Right cardiac atrium (tissue), 5 donors: ENCODE measurements around the gene CARS1. TPM values are rescaled to one million over a fixed set of nuclear protein-coding genes. Genes with fewer than 3 reads are reported as not detected.

Source experiments
- ATAC-seq, 2 donors: fragments of 200-7000 bp; cut with Tn5 transposase; one replicate each; pipeline versions ENCODE4 v1.8.0 to v1.9.1; 2020; ENCODE audit warnings: moderate library complexity in 2 of 2, mild to moderate bottlenecking in 1 of 2
- DNase-seq, 3 donors: peaks; one replicate each; pipeline ENCODE4 v3.0.0-alpha.2; 2020
- H3K27ac ChIP-seq: one replicate; pipeline ENCODE4 v1.5.1; 2013; ENCODE audit warnings: mild to moderate bottlenecking, low read length, control low read depth, moderate library complexity
- H3K27me3 ChIP-seq: one replicate; pipeline ENCODE4 v1.6.1; 2013; ENCODE audit not compliant: control insufficient read depth, insufficient read depth
- H3K4me1 ChIP-seq: one replicate; pipeline ENCODE4 v1.6.1; 2013; ENCODE audit warnings: low read length; ENCODE audit not compliant: control insufficient read depth, insufficient read depth
- H3K4me3 ChIP-seq: one replicate; pipeline ENCODE4 v1.5.1; 2013; ENCODE audit warnings: low read length, control low read depth
- H3K9me3 ChIP-seq: one replicate; pipeline ENCODE4 v1.6.1; 2013; ENCODE audit warnings: low read length; ENCODE audit not compliant: control insufficient read depth
- WGBS: extraction: QIAGEN DNeasy Blood & Tissue Kit; methylation state at CpG from one replicate; pipeline ENCODE4 v1.1.7; 2013; 5-methylcytosine and 5-hydroxymethylcytosine counted together
- intact Hi-C, 4 donors: fragments of 100-400 bp; cut with DNase I; formaldehyde crosslinking; loops; one replicate each; pipeline versions ENCODE4 v1.11.0 to v1.14.0; 2022 to 2023
- polyA plus RNA-seq: library from polyadenylated mRNA; stranded (reverse); fragments of 200-250 nt; gene quantifications from one replicate; pipeline ENCODE4 v1.2.3, GENCODE V29; 2013
- total RNA-seq, 4 donors: library from RNA; stranded (reverse); fragmentation: NEBNext Ultra II Directional; extraction: Animal tissue kit (Norgen Biotek cat#: 25700); gene quantifications; one replicate each; pipeline ENCODE4 v1.2.1, GENCODE V29; 2021
- donor health status: healthy with polysubstance abuse.
- donor health status: DM: no; HTN: yes; CAD: no.
- donor health status: DM: no; HTN: no; CAD: no.
- donor health status: DM: no; HTN: yes; CAD: no; lungs with severe emphysema.
- donor health status: DM: yes; HTN: yes; CAD: no.

CARS1 gene
- total and polyA plus RNA-seq, 5 donors = 10.8 to 18.8 (median 16.2) TPM

DNA sequence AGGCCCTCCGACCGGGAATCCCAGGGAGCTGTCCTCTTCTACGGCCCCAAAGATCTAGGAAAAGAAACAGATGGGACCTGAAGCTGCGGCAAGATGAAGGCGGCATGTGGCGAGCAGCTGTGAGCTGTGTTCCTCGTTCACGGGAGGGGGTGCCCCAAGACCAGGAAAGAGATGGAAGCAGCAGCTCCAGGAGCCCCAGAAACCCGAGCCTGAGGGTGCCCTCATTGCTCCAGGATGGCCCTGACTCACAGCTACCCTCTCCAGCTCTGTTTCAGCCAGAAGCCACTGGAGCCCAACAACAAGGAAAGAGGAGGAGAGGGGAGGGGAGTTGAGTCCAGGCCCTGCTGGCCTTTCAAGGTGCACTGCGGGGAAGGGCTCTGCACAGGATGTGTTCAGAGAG lies 41.4 kb downstream of the CARS1 start:
- ATAC-seq (no peak), DNase-seq (no peak)
- H3K4me3 ChIP-seq = no peak overlapping the region
- no peaks in the 10 kb centered on the region for H3K27me3 ChIP-seq
- intact Hi-C loops = no loop called here
- WGBS = 95% methylated on average over 10 of the region's 10 CpGs
- H3K9me3 ChIP-seq = no peaks in the 10 kb centered on the region
- peaks cover under 1% of the 10 kb centered on the region for H3K4me1 ChIP-seq
- H3K27ac ChIP-seq = no peak overlapping the region

DNA sequence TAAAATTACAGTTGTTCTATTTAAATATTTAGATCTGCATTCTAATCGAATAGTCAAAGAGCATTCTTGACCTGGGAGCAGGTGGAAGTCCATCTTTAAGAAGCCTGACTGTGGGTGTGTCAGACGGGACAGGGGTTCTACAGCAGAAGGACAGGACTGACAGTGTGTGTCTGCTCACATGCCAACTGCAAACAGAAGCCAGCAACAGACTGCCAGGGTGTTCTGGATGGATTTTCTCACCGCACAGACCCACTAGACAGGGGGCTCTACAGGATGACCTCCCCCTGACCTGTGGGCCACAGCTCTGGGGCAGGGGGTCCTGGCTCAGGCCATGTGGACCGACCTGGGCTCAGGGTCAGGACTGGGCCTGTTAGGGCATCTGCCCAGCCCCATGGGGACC lies 42.3 kb downstream of the CARS1 start:
- ATAC-seq (no peak), DNase-seq (no peak)
- H3K4me3 ChIP-seq = no peak overlapping the region
- no peaks in the 10 kb centered on the region for H3K9me3 ChIP-seq
- no peaks in the 10 kb centered on the region for H3K4me1 ChIP-seq
- H3K27me3 ChIP-seq = no peaks in the 10 kb centered on the region
- H3K27ac ChIP-seq = no peak overlapping the region
- 93% methylated on average over 4 of the region's 4 CpGs for WGBS
- intact Hi-C loops = no loop called here

DNA sequence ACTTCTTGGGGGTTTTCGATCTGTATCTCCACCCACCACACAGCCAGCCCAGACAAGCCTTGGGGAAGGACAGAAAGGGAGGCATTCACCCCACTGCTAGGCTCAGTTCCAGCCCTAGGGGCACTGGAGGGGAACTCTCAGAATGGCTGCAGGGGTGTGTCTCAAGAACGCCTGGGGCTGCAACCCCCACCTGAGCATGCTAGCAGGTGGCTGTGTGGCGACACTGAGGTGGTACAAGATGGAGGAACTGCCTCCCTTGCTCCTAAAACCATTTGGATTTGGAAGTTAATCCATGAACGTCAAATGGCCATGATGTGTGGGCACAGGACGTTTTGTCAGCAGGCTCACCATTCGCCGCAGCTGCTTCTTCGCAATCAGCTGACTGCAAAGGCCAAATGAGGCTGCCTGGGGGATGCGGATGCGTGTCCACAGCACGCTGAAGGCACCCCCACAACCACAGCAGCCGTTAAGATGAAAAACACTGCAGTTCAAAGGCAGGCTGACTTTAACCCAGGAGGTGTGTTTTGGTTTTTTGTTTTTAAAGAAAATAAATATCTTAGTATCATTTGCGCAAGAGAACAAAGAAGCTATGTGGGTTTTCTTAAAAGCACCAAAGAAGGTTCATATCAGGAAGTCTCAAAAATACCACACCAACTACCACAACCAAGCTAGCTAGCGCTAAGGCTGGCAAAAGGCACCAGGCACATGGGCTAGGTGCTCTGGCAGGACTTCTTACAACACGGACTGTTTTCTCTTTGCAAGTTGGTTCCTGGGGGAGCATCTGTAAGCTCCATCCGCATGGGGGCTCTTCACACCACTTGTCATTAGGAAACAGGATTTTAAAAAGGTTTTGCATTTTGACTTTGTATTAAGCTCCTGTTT lies 42.9 kb downstream of the CARS1 start:
- intact Hi-C loops = no loop called here
- WGBS = 85% methylated on average over 16 of the region's 16 CpGs
- no peak for ATAC-seq
- Histone ChIP-seq H3K27me3 (no peaks in the 10 kb centered on the region), H3K4me3 (no peak overlapping the region), H3K27ac (no peak overlapping the region), H3K9me3 (no peaks in the 10 kb centered on the region), H3K4me1 (no peaks in the 10 kb centered on the region)
- no peak for DNase-seq

DNA sequence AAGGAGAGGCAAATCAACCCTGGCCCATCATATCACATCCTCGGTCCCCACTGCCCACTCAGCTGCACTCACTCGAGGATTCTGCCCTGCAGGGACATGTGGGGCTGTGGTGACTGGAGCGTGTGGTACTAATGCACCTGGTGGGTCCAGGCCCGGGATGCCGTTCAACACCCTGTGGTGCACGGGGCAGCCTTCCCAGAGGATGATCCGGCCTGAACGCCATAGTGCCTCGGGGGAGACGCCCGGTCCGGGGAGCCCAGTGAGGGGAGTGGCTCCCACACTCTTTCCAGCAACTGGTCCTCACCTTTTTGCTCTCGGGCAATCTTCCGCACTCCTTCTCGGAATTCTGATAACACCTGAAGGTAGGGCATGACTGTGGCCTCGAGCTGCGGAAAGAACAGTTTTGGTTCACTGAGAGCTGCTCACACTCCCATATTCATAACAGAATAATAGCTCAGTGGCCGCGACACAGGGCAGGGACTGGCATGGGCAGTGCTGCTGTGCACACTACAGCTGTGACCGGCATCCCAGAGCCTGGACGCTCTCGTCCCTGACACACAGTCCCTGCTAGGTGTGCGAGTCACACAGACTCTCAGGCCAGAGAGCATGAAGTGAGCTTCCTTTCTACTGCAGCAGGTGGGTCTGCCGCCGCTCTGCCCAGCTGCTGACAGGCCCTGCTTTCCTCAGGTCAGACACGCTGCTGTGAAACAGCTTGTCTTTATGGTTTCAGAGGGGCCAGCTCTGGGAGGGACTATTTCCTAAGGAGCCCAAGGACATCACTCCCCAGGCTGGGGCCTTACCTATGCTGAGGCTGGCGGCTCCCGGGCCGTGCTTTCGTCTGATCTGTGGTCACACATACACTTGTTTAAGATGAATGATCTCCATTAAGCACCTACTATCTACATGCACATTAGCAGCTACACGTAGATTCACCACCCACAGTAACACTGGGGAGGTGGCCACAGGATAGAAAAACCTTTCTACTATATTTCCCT lies 45.0 kb downstream of the CARS1 start:
- Histone ChIP-seq H3K27ac (no peak overlapping the region), H3K9me3 (no peaks in the 10 kb centered on the region), H3K4me1 (no peaks in the 10 kb centered on the region), H3K27me3 (no peaks in the 10 kb centered on the region), H3K4me3 (no peak overlapping the region)
- no peak for DNase-seq
- WGBS = 93% methylated on average over 31 of the region's 31 CpGs
- ATAC-seq = no peak
- intact Hi-C loops = no loop called here

DNA sequence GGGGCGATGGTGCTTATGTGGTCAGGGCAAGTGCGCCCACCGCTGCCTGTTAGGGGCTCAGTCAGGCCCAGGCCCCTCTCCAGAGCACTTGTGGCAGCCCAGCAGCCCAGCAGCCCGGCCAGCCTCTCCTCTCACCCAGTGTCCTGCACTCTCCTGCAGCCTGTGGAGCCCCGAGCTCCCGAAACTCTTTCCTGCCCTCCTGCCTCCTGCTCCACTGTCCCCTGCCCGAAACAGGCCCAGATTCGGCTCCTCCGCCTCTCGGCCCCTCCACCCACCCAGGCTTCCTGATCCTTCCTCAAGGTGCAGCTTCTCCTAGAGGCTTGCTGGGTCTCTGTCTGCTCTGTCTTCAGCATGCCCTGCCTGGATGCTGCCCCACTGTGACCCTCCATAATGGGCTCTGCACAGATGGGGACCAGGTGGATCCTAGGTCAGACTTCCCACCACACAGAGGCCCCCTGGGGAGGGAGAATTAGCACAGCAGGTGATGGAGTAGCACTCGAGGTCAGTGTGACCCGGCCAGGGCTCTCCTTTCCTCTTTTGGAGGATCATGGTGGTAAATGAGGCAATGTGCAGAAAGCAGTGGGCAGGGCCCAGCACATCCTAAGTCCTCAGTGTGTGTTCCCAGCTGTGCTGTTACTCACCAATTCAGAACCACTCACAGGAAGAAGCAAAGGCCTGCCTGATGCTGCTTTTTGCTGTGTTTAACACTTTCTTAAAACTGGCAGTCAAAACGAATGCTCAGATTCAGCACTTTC lies 46.5 kb downstream of the CARS1 start:
- H3K27ac ChIP-seq = no peak overlapping the region
- no peaks in the 10 kb centered on the region for H3K4me1 ChIP-seq
- no peak for ATAC-seq
- 87% methylated on average over 13 of the region's 13 CpGs for WGBS
- no peaks in the 10 kb centered on the region for H3K27me3 ChIP-seq
- no peak for DNase-seq
- no peaks in the 10 kb centered on the region for H3K9me3 ChIP-seq
- H3K4me3 ChIP-seq = no peak overlapping the region
- intact Hi-C loops = no loop called here

DNA sequence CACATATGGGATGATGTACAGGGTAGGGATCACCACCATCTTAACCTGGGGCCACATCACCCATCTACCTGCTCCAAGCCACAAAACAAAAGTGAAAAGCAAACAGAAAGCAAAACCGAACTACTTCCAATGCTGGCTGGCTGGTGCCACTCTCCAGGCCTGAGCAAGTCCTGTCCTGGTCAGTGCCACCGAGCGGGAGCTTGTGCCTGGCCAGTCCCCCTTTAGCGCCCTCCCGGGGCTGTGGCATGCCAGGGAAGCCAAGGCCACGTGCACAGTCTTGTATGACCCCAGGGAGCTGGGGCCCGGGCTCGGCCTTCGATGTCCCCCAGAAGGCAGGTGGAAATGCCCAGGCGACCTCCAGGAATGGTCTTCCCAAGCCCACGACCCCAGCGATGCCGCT lies 47.2 kb downstream of the CARS1 start:
- ATAC-seq = no peak
- no peak overlapping the region for H3K27ac ChIP-seq

DNA sequence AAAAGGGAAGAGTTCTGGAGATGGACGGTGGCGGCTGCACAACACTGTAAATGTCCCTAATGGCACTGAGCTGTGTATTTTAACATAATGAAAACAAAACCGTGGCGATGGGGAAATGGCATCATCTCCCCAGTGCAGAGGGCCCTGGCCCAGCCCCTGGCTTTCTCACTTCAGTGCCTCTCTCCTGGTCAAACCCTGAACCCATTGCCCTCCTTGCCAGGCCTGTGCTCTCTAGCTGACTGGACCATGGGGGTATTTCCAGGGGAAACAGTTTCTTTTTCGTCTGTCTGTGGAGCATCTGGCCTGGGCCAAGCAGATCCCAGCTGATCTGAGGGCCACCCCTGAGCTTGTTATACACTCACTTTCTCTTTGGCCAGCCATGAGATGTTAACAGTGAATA lies 47.7 kb downstream of the CARS1 start:
- H3K9me3 ChIP-seq = no peaks in the 10 kb centered on the region
- 64% methylated on average over 5 of the region's 5 CpGs for WGBS
- H3K27ac ChIP-seq = no peak overlapping the region
- no peak for DNase-seq
- no peaks in the 10 kb centered on the region for H3K4me1 ChIP-seq
- H3K4me3 ChIP-seq = no peak overlapping the region
- ATAC-seq = no peak
- no peaks in the 10 kb centered on the region for H3K27me3 ChIP-seq
- intact Hi-C loops = no loop called here

More for the DNA sequence above, 47.2 kb downstream of the CARS1 start:
- Histone ChIP-seq H3K4me3 (no peak overlapping the region), H3K27me3 (no peaks in the 10 kb centered on the region), H3K9me3 (no peaks in the 10 kb centered on the region), H3K4me1 (no peaks in the 10 kb centered on the region)
- no peak for DNase-seq
- WGBS = 90% methylated on average over 13 of the region's 13 CpGs
- intact Hi-C loops = no loop called here

DNA sequence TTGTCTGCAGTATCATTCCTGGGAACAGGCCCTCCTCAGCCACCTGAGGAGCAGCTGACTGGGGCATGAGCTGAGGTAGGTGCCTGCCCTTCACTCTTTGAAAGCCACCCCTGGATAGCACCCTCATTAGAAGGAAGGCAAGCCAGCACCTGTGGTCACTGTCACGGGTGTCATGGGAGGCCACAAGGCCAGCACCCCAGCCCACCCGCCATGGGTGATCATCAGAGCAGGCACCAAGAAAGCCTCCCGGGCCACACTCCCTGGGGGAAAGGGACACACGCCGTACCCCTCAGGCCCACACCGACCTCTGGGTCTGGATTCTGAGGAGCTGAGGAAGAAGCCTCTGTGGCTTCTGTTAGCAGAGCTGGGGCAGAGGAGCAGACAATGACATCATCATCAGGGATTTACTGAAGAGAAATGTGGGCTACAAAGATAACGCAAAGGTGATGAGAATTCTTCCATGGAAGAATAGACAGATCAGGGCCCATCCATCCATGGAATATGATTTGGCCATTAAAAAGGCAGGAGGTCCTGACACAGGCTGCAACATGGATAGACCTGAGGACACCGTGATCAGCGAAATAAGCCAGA lies 48.4 kb downstream of the CARS1 start:
- Histone ChIP-seq H3K4me3 (no peak overlapping the region), H3K27ac (no peak overlapping the region), H3K9me3 (no peaks in the 10 kb centered on the region), H3K4me1 (no peaks in the 10 kb centered on the region), H3K27me3 (no peaks in the 10 kb centered on the region)
- WGBS = 92% methylated on average over 9 of the region's 9 CpGs
- intact Hi-C loops = no loop called here
- no peak for DNase-seq
- ATAC-seq = no peak

DNA sequence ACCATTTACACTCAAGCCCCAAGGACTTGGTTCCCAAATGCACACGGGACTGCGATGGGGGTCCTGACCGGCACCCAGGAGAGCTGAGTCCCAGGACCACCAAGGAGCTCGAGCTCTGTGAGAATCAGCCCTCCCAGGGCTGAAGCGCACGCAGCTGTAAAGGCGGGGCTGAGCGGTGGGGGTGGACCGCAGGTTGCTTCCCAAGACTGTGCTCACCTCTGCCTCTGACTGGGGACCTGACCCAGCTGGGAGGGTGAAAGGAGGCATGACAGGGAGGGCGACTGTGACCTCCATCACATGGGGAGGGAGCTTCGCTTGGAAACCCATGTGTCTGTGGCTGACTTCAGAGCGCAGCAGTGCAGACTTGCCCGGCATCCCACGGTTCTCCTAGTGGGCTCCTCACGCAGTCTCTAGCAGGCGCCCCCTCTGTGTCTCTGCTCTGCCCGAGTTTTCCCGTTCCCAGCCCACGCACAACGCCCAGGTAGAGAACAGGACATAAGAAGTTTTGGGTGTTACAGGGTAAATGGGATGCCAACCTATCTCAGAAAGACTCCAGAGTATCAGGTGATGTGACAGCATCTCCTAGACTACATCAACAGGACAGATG lies 49.7 kb downstream of the CARS1 start:
- no peak overlapping the region for H3K4me3 ChIP-seq
- WGBS = 93% methylated on average over 20 of the region's 20 CpGs
- H3K27ac ChIP-seq = no peak overlapping the region
- no peaks in the 10 kb centered on the region for H3K9me3 ChIP-seq
- H3K4me1 ChIP-seq = no peaks in the 10 kb centered on the region
- intact Hi-C loops = no loop called here
- DNase-seq = peak in 1 of 3 donors; percentile 30
- no peak for ATAC-seq
- no peaks in the 10 kb centered on the region for H3K27me3 ChIP-seq
